ENCODE data around the gene PYGB. TPM values are rescaled to one million over a fixed set of nuclear protein-coding genes. Genes with fewer than 3 reads are reported as not detected.

Gene PYGB
- total RNA-seq, 1 donor from 2014 or later = 61.1 TPM

DNA sequence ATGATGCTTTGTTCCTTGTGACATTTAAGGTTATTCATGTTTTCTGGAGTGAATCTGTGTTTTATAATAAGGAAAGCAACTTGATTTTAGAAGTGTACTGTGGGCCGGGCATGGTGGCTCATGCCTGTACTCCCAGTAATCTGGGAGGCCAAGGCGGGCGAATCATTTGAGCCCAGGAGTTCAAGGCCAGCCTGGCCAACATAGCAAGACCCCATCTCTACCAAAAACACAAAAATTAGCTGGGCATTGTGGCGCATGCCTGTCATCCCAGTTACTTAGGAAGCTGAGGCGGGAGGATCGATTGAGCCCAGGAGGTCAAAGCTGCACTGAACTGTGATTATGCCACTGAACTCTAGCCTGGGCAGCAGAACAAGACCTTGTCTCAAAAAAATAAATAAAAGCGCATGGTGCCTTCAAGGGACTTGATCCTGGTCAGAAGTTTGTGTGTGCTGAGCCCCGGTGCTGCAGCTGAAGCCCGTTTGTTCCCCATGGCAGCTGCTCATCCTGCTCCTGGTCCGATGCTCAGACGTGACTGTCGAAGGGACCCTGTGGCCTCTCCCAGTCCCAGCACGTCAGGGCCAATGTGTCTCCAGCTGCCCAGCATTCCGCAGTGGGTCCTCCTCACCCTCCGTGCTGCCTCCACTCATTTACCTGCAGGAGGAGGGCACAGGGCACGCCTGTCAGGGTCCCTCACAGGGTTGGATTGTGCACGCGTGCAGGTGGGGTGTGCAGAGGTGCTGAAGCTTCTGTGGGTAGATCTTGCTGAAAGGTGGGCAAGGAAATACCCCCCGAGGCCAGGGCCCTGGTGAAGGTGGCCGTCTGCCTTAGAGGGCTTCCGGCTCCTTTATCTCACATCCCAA is 34.1 kb upstream of the PYGB start:
- DNase-seq = no peak

GRCh38 chr20:25214426-25214790 is 33.5 kb upstream of the PYGB start:
- Histone ChIP-seq H3K27ac (no peak overlapping the region), H3K27me3 (no peaks in the 10 kb centered on the region), H3K9me3 (no peaks in the 10 kb centered on the region), H3K36me3 (peaks cover 93% of the 10 kb centered on the region), H3K4me3 (no peak overlapping the region), H3K4me1 (no peaks in the 10 kb centered on the region)
- intact Hi-C loops (cut with DNase I) = no loop called here
- ATAC-seq (no peak), DNase-seq (no peak)
- TF ChIP-seq CTCF (IDR thresholded peaks at IDR 0.05) = no peak

More for the DNA sequence above, 34.1 kb upstream of the PYGB start:
- no peak overlapping the region for H3K4me3 ChIP-seq
- H3K27me3 ChIP-seq = no peaks in the 10 kb centered on the region
- peaks cover 89% of the 10 kb centered on the region for H3K36me3 ChIP-seq
- no peak for ATAC-seq
- no peaks in the 10 kb centered on the region for H3K4me1 ChIP-seq
- H3K27ac ChIP-seq = no peak overlapping the region
- intact Hi-C loops (cut with DNase I) = no loop called here
- TF ChIP-seq CTCF (IDR thresholded peaks at IDR 0.05) = no peak
- H3K9me3 ChIP-seq = no peaks in the 10 kb centered on the region

DNA sequence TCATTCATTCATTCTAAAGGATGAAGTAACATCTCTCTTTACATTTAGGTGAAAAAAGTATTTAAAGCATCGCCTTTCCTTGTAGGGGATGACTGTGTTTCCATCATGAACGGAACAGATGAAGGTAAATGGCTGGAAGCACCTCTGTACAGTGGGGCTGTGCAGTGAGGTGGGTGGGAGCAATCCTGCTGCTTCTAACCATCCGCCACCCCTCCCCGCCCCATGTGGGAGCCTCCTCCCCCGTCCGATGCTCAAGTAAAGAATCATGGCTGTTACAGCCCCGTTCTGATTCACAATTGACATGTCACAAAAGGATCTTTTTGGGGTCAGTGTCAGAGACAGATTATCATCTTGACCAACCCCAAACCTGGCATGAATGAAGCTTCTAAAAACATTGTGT is 33.1 kb upstream of the PYGB start:
- DNase-seq (no peak), ATAC-seq (no peak)
- Histone ChIP-seq H3K27me3 (no peaks in the 10 kb centered on the region), H3K27ac (no peak overlapping the region), H3K4me1 (no peaks in the 10 kb centered on the region), H3K9me3 (no peaks in the 10 kb centered on the region), H3K36me3 (peaks cover 92% of the 10 kb centered on the region), H3K4me3 (no peak overlapping the region)
- no peak for TF ChIP-seq CTCF (IDR thresholded peaks at IDR 0.05)
- intact Hi-C loops (cut with DNase I) = no loop called here

GRCh38 chr20:25215521-25215920 is 32.4 kb upstream of the PYGB start:
- H3K4me3 ChIP-seq = no peak overlapping the region
- no peaks in the 10 kb centered on the region for H3K27me3 ChIP-seq
- ATAC-seq = no peak
- intact Hi-C loops (cut with DNase I) = no loop called here
- no peaks in the 10 kb centered on the region for H3K9me3 ChIP-seq
- TF ChIP-seq CTCF (IDR thresholded peaks at IDR 0.05) = no peak
- H3K27ac ChIP-seq = no peak overlapping the region
- no peaks in the 10 kb centered on the region for H3K4me1 ChIP-seq
- no peak for DNase-seq
- peaks cover 85% of the 10 kb centered on the region for H3K36me3 ChIP-seq

DNA sequence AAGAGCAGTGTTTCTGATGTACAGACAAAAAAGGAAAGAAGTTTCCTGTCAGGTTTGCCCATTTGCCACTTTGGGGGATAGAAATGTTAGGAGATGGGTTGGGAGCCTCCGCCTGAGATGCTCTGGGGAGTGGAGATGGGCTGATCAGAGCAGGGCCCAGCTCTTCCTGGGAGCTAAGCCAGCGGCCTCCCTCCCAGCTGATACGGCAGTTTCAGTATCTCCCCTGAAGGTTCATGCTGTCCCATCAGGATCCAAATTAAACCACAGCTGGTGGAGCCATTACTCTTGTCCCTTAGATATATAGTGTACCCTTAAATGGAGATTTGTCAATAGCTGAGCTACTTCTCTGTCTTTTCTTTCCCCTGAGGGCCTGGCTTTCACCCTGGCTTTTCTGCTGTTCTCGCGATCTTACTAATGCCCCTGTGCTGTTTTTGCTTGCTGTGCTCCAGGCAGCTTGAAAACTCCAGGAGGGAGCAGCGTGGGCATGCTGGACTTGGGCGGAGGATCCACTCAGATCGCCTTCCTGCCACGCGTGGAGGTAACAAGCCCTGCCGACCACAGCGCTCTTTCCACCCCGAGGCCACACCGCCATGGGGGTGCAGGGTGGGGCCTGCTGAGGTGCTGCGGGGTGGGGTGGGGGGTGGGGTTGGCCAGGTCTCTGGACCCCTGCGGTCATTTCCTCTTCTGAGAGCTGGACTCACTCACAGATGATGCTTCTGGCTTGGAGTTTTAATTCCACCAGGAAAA is 31.5 kb upstream of the PYGB start:
- intact Hi-C loops (cut with DNase I) = no loop called here
- Histone ChIP-seq H3K9me3 (no peaks in the 10 kb centered on the region), H3K4me1 (no peaks in the 10 kb centered on the region), H3K27ac (no peak overlapping the region), H3K36me3 (peaks cover 77% of the 10 kb centered on the region), H3K4me3 (no peak overlapping the region), H3K27me3 (no peaks in the 10 kb centered on the region)
- DNase-seq = no peak
- ATAC-seq = no peak
- TF ChIP-seq CTCF (IDR thresholded peaks at IDR 0.05) = no peak
